Measurements from ENCODE around the gene F5. TPM values are rescaled to one million over a fixed set of nuclear protein-coding genes. Genes with fewer than 3 reads are reported as not detected.
A peak's percentile ranks its signal among the peaks of the same experiment; 100 is the strongest.

The F5 gene
- total and polyA plus RNA-seq, 9 of the 15 experiments (the other 6 are each of a cell fraction or from before 2014, with no cell fraction given), result 0.03 to 0.13 TPM; not detected in 7

DNA sequence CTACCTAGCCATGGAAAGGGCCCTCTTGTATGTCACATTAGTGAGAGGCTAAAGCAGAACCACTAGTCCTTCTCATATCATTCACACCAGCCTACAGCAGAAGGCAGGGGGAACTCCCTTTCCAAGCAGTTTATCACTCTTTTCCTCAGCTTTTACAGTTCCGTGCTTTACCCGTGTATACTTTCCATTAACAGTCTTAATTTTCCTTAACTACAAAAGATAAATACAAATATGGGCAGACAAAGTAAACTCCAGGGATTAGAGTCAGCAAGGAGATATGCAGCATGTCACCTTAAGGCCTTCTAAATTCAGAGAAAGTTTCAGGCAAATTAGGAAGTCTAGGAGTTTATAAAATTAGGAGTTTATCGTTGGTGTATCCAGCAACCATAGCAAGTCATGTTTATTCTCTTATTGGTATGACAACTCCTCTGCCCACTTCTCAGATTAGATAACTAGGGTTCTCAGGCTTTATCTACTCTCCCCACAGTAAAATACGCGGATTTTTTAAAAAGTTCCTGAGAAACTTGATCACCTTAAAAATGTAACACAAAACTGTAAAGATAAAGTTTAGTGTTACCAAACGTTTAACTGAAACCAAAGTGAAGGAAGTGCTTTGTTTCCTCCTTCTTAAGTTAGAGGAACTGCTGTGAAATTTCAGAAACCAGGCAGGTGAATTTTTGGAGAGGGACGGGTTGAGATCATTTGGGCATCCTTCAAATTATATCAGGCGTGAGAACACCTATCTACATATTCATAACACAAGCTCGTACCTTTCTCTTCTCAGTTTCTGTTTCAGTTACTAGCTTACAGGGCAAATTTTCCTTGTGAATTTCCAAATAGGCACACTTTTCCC lies 57.8 kb downstream of the F5 start (continued):
- TF ChIP-seq, protein P1, sequence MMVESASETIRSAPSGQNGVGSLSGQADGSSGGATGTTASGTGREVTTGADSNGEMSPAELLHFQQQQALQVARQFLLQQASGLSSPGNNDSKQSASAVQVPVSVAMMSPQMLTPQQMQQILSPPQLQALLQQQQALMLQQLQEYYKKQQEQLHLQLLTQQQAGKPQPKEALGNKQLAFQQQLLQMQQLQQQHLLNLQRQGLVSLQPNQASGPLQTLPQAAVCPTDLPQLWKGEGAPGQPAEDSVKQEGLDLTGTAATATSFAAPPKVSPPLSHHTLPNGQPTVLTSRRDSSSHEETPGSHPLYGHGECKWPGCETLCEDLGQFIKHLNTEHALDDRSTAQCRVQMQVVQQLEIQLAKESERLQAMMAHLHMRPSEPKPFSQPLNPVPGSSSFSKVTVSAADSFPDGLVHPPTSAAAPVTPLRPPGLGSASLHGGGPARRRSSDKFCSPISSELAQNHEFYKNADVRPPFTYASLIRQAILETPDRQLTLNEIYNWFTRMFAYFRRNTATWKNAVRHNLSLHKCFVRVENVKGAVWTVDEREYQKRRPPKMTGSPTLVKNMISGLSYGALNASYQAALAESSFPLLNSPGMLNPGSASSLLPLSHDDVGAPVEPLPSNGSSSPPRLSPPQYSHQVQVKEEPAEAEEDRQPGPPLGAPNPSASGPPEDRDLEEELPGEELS (CRISPR knock-in tag; IDR thresholded peaks at IDR 0.05; ENCODE audit: borderline replicate concordance), result no peak
- TF ChIP-seq GABPB2 (CRISPR knock-in tag; conservative IDR thresholded peaks at IDR 0.05) (no peak), SRF (CRISPR knock-in tag; IDR thresholded peaks at IDR 0.05) (no peak), SP1 (CRISPR knock-in tag; IDR thresholded peaks at IDR 0.05) (0 out of 2 replicates have a peak, but pooled peaks have one; percentile 31), ZFX (CRISPR knock-in tag; IDR thresholded peaks at IDR 0.05) (peak; percentile 34), NR2F6 (CRISPR knock-in tag; IDR thresholded peaks at IDR 0.05) (no peak), HLTF (IDR thresholded peaks at IDR 0.05) (no peak), BRD9 (IDR thresholded peaks at IDR 0.05; ENCODE audit: low read depth, partially characterized antibody) (no peak), RBM34 (IDR thresholded peaks at IDR 0.05; ENCODE audit: borderline replicate concordance, insufficient read depth, low read length) (no peak), HOXB6 (CRISPR knock-in tag; IDR thresholded peaks at IDR 0.05; ENCODE audit: borderline replicate concordance) (no peak), CBFA2T3 (IDR thresholded peaks at IDR 0.05) (0 out of 2 replicates have a peak, but pooled peaks have one; percentile 9), TCF3 (CRISPR knock-in tag; IDR thresholded peaks at IDR 0.05) (peak; percentile 31; the same call in 1 of the 2 replicates), ILK (tag; IDR thresholded peaks at IDR 0.05; ENCODE audit: borderline replicate concordance, low read depth) (no peak), ZNF274 (IDR thresholded peaks at IDR 0.05; ENCODE audit: borderline replicate concordance, low read depth, low read length) (no peak), FOXJ2 (tag; IDR thresholded peaks at IDR 0.05) (0 out of 2 replicates have a peak, but pooled peaks have one; percentile 67), NFRKB (IDR thresholded peaks at IDR 0.05; ENCODE audit: low read depth) (no peak), SLC30A9 (CRISPR knock-in tag; IDR thresholded peaks at IDR 0.05) (no peak), ZNF584 (CRISPR knock-in tag; IDR thresholded peaks at IDR 0.05; ENCODE audit: low read depth) (no peak)
- TF ChIP-seq, protein P2, sequence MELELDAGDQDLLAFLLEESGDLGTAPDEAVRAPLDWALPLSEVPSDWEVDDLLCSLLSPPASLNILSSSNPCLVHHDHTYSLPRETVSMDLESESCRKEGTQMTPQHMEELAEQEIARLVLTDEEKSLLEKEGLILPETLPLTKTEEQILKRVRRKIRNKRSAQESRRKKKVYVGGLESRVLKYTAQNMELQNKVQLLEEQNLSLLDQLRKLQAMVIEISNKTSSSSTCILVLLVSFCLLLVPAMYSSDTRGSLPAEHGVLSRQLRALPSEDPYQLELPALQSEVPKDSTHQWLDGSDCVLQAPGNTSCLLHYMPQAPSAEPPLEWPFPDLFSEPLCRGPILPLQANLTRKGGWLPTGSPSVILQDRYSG (tag; conservative IDR thresholded peaks at IDR 0.05; ENCODE audit: low read depth), result no peak
- TF ChIP-seq, protein P3, sequence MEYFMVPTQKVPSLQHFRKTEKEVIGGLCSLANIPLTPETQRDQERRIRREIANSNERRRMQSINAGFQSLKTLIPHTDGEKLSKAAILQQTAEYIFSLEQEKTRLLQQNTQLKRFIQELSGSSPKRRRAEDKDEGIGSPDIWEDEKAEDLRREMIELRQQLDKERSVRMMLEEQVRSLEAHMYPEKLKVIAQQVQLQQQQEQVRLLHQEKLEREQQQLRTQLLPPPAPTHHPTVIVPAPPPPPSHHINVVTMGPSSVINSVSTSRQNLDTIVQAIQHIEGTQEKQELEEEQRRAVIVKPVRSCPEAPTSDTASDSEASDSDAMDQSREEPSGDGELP (CRISPR knock-in tag; IDR thresholded peaks at IDR 0.05; ENCODE audit: borderline replicate concordance), result no peak
- TF ChIP-seq, protein P4, sequence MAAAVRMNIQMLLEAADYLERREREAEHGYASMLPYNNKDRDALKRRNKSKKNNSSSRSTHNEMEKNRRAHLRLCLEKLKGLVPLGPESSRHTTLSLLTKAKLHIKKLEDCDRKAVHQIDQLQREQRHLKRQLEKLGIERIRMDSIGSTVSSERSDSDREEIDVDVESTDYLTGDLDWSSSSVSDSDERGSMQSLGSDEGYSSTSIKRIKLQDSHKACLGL (CRISPR knock-in tag; IDR thresholded peaks at IDR 0.05; ENCODE audit: borderline replicate concordance, poor library complexity, severe bottlenecking), result no peak
- TF ChIP-seq, protein P5, sequence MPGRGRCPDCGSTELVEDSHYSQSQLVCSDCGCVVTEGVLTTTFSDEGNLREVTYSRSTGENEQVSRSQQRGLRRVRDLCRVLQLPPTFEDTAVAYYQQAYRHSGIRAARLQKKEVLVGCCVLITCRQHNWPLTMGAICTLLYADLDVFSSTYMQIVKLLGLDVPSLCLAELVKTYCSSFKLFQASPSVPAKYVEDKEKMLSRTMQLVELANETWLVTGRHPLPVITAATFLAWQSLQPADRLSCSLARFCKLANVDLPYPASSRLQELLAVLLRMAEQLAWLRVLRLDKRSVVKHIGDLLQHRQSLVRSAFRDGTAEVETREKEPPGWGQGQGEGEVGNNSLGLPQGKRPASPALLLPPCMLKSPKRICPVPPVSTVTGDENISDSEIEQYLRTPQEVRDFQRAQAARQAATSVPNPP (IDR thresholded peaks at IDR 0.05; ENCODE audit: borderline replicate concordance, insufficient read depth, insufficient read length), result no peak
